Measurements from ENCODE around the gene CLRN3.
A peak's percentile ranks its signal among the peaks of the same experiment; 100 is the strongest.

The CLRN3 gene

DNA sequence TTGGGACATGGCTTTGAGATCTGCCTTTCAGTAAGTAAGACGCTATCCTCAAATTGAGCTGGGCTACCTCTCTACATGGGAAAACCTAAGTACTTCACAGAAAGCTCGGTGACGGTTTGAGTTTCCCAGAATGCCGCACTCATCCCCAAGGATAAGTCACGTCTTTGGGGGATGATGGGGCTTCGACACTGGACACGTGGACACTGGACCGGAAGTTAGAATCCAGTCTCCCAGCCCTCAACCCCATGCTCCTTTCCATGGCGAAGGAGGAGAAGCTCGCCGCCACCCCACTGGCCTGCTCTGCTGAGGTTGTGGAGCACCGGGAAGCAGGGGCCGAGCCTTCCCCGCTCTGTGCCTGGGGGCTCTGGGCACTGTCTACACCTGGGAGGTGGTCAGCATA is 41.6 kb upstream of the CLRN3 start:
- DNase-seq (ENCODE audit: low read depth), result no peak
- H3K4me3 ChIP-seq (ENCODE audit: low read length), result no peak overlapping the region
- TF ChIP-seq, protein P1, sequence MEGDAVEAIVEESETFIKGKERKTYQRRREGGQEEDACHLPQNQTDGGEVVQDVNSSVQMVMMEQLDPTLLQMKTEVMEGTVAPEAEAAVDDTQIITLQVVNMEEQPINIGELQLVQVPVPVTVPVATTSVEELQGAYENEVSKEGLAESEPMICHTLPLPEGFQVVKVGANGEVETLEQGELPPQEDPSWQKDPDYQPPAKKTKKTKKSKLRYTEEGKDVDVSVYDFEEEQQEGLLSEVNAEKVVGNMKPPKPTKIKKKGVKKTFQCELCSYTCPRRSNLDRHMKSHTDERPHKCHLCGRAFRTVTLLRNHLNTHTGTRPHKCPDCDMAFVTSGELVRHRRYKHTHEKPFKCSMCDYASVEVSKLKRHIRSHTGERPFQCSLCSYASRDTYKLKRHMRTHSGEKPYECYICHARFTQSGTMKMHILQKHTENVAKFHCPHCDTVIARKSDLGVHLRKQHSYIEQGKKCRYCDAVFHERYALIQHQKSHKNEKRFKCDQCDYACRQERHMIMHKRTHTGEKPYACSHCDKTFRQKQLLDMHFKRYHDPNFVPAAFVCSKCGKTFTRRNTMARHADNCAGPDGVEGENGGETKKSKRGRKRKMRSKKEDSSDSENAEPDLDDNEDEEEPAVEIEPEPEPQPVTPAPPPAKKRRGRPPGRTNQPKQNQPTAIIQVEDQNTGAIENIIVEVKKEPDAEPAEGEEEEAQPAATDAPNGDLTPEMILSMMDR (conservative IDR thresholded peaks at IDR 0.05; ENCODE audit: low read depth, low read length), result no peak

DNA sequence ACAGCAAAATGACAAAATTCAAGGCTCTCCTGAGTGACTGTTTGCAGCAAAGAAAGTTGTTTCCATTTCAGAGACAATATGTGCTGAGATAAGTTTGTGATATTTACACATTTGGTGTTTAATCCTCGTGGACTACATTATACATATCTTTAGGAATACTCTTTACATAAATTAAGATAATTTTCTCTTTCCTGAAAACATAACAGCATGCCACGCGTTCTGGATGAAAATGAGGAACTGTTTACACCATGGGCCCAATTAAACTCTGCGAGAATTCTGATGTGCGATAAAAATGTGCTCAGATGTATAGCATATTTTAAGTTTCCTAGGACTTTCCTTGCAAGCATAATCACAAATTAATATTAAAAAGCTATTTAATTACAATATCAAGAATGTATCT is 40.5 kb upstream of the CLRN3 start:
- no peak for DNase-seq (ENCODE audit: low read depth)
- no peak overlapping the region for H3K4me3 ChIP-seq (ENCODE audit: low read length)
- TF ChIP-seq, protein P1 (conservative IDR thresholded peaks at IDR 0.05; ENCODE audit: low read depth, low read length), result no peak

DNA sequence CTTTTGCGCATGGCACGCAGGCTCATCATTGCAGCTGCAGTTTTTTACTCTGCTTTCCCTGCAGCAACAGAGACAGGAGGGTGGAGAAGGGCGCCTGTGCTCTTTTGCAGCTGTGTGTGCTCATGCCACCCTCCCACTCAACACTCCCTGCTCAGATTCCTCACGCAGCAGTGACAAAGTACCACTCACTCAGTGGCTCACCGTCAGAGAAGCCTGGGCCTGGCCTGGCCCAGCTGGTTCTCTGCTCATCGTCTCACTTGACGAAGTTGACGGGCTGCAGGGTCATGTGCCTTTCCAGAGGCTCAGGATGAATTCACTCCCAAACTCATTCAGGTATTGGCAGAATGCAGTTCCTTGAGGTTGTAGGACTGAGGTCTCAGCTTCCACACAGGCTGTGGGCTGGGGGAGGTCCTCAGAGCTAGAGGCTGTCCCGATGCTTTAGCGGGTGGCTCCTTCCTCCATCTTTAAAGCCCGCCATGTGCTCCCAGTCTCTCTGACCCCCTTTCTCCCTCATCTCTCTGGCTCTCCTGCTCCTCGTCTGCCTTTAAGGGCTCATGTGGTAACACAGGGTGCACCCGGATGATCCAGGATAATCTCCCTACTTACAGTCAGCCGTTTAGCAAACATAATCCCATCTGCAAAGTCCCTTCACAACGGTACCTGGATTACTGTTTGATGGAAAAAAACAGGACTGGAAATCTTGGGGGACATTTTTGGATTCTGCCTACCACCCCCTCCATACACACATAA is 40.0 kb upstream of the CLRN3 start:
- DNase-seq (ENCODE audit: low read depth), result no peak
- H3K4me3 ChIP-seq (ENCODE audit: low read length), result no peak overlapping the region
- TF ChIP-seq, protein P1 (conservative IDR thresholded peaks at IDR 0.05; ENCODE audit: low read depth, low read length), result no peak

DNA sequence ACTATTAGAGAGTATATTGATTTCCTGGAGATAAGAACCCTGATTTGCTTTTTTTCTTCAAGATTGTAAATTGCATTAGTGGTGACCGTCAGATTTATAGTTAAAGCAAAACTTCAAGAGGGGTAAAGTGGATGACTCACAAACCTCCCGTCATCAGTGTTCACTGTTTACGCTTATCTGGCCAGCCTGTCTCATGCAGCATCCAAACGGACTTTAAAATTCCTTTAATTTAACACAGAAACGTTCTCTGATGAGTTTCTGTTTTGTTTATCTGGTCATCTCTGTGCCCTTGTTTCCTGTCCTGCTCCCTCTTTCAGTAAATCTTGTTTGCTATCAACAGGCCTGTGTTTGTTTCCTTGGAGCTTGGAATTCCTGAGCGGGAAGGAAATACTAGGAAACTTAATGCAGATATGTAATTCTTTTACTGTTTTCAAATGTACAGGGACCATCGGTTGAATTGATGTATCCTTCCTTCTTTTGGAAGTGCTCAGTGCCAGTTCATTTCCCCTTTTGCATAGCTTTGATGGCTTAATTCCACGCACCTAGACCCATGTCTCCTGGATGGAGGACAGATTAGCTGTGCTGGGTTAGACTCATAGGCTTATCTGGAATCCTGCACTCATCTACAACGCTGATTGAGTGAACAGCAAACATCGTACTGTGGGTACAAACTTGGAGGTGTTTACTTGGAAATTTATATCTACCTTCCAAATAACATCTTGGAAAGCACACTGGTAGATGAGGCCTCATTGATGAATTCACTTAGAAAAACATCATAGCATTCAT is 35.5 kb upstream of the CLRN3 start:
- H3K4me3 ChIP-seq (ENCODE audit: low read length), result peak overlapping the region; percentile 1
- DNase-seq (ENCODE audit: low read depth), result no peak
- TF ChIP-seq, protein P1 (conservative IDR thresholded peaks at IDR 0.05; ENCODE audit: low read depth, low read length), result no peak

DNA sequence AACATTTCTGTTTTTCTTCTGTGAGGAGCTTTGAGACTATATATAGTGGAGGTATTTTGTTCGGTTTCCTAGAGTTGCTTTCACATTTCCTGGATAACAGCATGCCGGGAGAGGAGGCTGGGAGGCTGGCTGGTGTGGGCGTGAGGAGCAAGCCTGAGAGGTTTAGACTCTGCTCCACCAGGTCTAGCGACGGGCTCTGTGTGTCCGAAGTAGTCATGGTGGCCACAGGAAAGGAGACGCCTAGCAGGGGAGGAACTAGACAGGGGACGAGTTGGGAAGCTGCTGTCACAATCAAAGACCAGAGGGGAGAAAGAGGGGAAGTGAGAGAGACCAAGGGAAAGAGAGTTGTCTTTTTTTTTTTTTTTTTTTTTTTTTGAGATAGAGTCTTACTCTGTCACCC is 33.7 kb upstream of the CLRN3 start:
- H3K4me3 ChIP-seq (ENCODE audit: low read length), result peak overlapping the region; percentile 1
- DNase-seq (ENCODE audit: low read depth), result no peak
- TF ChIP-seq, protein P1 (conservative IDR thresholded peaks at IDR 0.05; ENCODE audit: low read depth, low read length), result no peak

DNA sequence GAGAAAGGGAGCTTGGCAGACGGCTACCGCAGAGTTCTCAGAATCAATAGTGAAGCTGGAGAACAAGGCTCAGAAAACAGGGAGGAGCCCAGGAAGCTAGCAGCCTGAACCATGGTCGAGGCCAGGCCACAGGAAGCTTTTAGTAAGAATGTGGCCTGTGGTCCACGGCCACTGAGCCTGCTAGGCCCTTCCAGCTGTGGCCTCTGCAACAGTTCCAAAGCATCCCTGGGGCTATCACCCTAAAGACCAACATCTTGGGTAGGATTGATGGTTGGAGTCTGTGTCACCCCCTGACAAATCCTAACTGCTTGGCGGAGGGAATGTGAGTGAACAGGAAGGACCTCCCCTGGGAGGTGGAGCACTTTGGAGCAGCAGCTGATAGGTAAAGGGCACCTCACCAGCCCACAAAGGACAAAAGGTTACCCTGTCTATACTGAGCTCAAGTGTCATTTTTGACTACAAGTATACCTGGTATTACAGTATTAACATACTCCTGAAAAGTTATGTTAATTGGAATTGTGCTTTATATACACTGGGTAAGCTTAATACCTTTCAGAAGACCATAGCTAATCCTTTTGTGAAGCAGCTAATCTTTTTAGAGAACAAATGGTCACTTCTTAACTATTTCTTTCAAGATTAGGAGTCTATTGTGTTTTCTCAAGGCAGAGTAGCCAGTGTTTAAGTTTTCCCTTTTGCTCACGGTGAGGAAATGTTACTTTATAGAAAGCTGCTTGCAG is 32.9 kb upstream of the CLRN3 start:
- DNase-seq (ENCODE audit: low read depth), result peak; percentile 87
- TF ChIP-seq, protein P1 (conservative IDR thresholded peaks at IDR 0.05; ENCODE audit: low read depth, low read length), result no peak
- no peak overlapping the region for H3K4me3 ChIP-seq (ENCODE audit: low read length)

Data from retinal pigment epithelial cell (primary cell).